ENCODE results near the gene UNKL. TPM values are rescaled to one million over a fixed set of nuclear protein-coding genes. Genes with fewer than 3 reads are reported as not detected.

Gene UNKL
- total and polyA plus RNA-seq, 4 donors: 7.9 to 31.2 (median 16.9) TPM

GRCh38 chr16:1335211-1335971, 79.1 kb downstream of the UNKL start:
- H3K4me1 ChIP-seq (ENCODE audit: control insufficient read depth in 5 of 5, insufficient read depth in 5 of 5, low read length in 5 of 5): peaks cover 0 to 18% (median 14%) of the 10 kb centered on the region in 5 donors
- H3K9me3 ChIP-seq (ENCODE audit: control insufficient read depth in 4 of 4, insufficient read depth in 3 of 4, low read length in 3 of 4): peaks cover 0 to 2% (median 0%) of the 10 kb centered on the region in 4 donors
- no peak for TF ChIP-seq CTCF (IDR thresholded peaks at IDR 0.05; ENCODE audit: control extremely low read depth, extremely low read depth)
- H3K36me3 ChIP-seq (ENCODE audit: control insufficient read depth in 4 of 4, insufficient read depth in 4 of 4, low read length in 4 of 4): no peaks in the 10 kb centered on the region
- no peak overlapping the region for H3K9ac ChIP-seq (ENCODE audit: insufficient read depth in 1 of 2, low read length in 2 of 2)
- no peak overlapping the region for H3K27ac ChIP-seq (ENCODE audit: low read depth in 1 of 2, low read length in 1 of 2)
- ATAC-seq (ENCODE audit: insufficient read depth, low FRiP score): no peak
- no peak overlapping the region for H3K4me3 ChIP-seq
- peaks cover 0 to 41% (median 22%) of the 10 kb centered on the region in 3 donors for H3K27me3 ChIP-seq (ENCODE audit: control insufficient read depth in 3 of 3, insufficient read depth in 3 of 3, low read length in 2 of 3)
- no peak for DNase-seq
- 52 to 54% methylated on average over 16 of the region's 16 CpGs for WGBS, 2 donors

DNA sequence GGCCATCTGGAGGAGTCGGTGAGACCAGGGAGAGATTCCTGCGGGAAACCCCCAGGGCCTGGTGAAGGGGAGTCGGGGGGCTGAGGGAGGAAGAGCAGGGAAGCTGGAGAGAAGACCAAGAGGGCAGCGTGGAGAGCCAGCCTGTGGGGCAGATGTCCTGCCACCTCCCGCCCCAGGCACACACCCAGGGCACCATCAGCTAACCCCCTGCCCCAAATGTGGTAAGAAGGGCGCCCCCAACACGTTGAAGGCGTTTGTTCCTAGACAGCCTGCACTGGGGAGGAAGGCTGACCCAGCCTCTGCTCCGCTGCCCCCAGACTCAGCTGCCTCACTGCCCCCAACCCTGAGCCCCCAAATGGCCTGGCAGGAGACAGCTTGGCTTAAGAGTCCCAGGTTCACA, 79.8 kb downstream of the UNKL start:
- WGBS, 2 donors: 40 to 41% methylated on average over 9 of the region's 9 CpGs
- DNase-seq (no peak), ATAC-seq (ENCODE audit: insufficient read depth, low FRiP score) (no peak)
- H3K4me1 ChIP-seq (ENCODE audit: control insufficient read depth in 5 of 5, insufficient read depth in 5 of 5, low read length in 5 of 5): peaks cover 0 to 18% (median 14%) of the 10 kb centered on the region in 5 donors
- H3K9me3 ChIP-seq (ENCODE audit: control insufficient read depth in 4 of 4, insufficient read depth in 3 of 4, low read length in 3 of 4): peaks cover 0 to 3% (median 0%) of the 10 kb centered on the region in 4 donors
- no peaks in the 10 kb centered on the region for H3K36me3 ChIP-seq (ENCODE audit: control insufficient read depth in 4 of 4, insufficient read depth in 4 of 4, low read length in 4 of 4)
- H3K9ac ChIP-seq (ENCODE audit: insufficient read depth in 1 of 2, low read length in 2 of 2): no peak overlapping the region
- H3K27ac ChIP-seq (ENCODE audit: low read depth in 1 of 2, low read length in 1 of 2): no peak overlapping the region
- TF ChIP-seq CTCF (IDR thresholded peaks at IDR 0.05; ENCODE audit: control extremely low read depth, extremely low read depth): no peak
- H3K4me3 ChIP-seq: no peak overlapping the region
- H3K27me3 ChIP-seq (ENCODE audit: control insufficient read depth in 3 of 3, insufficient read depth in 3 of 3, low read length in 2 of 3): peaks cover 0 to 41% (median 22%) of the 10 kb centered on the region in 3 donors

DNA sequence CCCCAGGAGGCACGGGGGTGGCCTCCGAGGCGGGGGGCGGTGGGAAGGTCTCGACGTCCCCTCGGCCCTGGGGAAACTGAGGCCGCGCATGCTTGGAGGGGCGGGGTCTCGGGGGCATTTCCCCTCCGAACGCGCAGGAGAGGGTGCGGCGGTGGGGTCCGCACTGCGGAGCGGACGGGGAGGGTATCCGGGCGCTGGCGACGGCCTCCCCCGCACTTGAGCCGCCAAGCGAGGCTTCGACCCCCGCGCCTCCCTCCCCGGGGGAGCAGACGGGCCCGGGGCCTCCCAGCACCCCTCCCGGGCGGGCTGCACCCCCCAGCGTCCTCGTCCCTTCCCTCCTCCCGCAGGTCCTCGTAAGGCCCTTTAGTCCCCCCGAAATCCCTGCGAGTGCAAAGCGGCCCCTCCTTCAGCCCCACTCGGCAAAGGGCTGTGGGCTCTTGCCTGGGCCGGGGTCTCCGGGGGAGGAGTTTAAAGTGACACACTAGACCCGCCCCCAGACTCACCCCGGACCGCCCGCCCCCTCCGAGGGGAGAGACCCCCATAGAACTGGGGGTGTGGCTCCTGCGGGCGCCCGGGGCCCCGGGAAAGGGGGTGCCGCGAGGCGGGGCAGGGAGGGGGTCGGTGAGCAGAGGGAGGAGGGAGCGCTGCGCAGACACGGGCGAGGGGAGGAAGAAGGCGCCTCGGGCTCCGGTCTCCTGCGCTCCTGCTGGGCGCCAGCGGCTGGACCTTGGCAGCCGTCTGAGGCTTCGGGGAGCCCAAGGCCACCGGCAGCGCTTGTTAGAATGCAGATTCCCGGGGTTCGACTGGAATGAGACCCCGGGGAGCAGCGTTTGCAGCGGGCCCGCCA, 80.4 kb downstream of the UNKL start:
- peak overlapping the region; percentile 12 for H3K4me3 ChIP-seq
- H3K27me3 ChIP-seq (ENCODE audit: control insufficient read depth in 3 of 3, insufficient read depth in 3 of 3, low read length in 2 of 3): peaks cover 0 to 41% (median 22%) of the 10 kb centered on the region in 3 donors
- ATAC-seq (ENCODE audit: insufficient read depth, low FRiP score) (no peak), DNase-seq (no peak)
- no peak for TF ChIP-seq CTCF (IDR thresholded peaks at IDR 0.05; ENCODE audit: control extremely low read depth, extremely low read depth)
- peaks cover 0 to 18% (median 14%) of the 10 kb centered on the region in 5 donors for H3K4me1 ChIP-seq (ENCODE audit: control insufficient read depth in 5 of 5, insufficient read depth in 5 of 5, low read length in 5 of 5)
- 2 to 3% methylated on average over 49 to 78 of the region's 78 CpGs for WGBS, 2 donors
- no peaks in the 10 kb centered on the region for H3K36me3 ChIP-seq (ENCODE audit: control insufficient read depth in 4 of 4, insufficient read depth in 4 of 4, low read length in 4 of 4)
- no peak overlapping the region for H3K27ac ChIP-seq (ENCODE audit: low read depth in 1 of 2, low read length in 1 of 2)
- no peak overlapping the region for H3K9ac ChIP-seq (ENCODE audit: insufficient read depth in 1 of 2, low read length in 2 of 2)
- H3K9me3 ChIP-seq (ENCODE audit: control insufficient read depth in 4 of 4, insufficient read depth in 3 of 4, low read length in 3 of 4): peaks cover 0 to 3% (median 0%) of the 10 kb centered on the region in 4 donors
